ENCODE measurements around the gene BTBD3. TPM values are rescaled to one million over a fixed set of nuclear protein-coding genes. Genes with fewer than 3 reads are reported as not detected.

Gene BTBD3
- total RNA-seq, result 1 to 10 TPM in 1 of 2 experiments, under 1 TPM in 1; 0.93 to 1.2 TPM

DNA sequence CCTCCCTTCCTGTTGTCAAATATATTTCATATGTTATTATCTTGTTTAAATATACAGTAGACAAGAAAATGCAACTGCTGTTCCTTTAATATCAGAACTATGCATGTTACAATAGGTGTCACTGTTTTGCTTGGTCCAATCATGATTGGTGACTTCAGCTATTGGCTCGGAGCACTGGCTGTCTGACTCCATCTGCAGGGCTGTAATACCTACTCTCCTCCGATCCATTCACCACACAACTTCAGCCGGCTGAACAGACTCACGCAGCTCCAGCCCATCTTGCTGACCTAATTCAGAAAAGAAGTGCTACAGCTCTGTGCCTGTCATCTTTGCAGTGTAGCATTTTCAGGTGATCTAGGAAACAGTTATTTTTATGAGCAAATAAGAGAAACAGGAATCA, at the start of gene BTBD3:
Gene BTBD3, plus strand, starts transcription at position 231 of the 400 bp plus-strand sequence. CDS start 383 bp downstream, outside the sequence.
- no peak for DNase-seq
- H3K9me3 Mint-ChIP-seq, result no peaks in the 10 kb centered on the region
- ChIA-PET CTCF (no interaction called here), POLR2A (no interaction called here)
- H3K36me3 Mint-ChIP-seq (ENCODE audit: low read depth), result no peaks in the 10 kb centered on the region
- H3K27me3 Mint-ChIP-seq, result no peaks in the 10 kb centered on the region
- no peaks in the 10 kb centered on the region for H3K4me1 Mint-ChIP-seq
- no peak within 1 kb of the TSS for H3K4me3 Mint-ChIP-seq
- H3K27ac Mint-ChIP-seq, result no peak within 1 kb of the TSS

DNA sequence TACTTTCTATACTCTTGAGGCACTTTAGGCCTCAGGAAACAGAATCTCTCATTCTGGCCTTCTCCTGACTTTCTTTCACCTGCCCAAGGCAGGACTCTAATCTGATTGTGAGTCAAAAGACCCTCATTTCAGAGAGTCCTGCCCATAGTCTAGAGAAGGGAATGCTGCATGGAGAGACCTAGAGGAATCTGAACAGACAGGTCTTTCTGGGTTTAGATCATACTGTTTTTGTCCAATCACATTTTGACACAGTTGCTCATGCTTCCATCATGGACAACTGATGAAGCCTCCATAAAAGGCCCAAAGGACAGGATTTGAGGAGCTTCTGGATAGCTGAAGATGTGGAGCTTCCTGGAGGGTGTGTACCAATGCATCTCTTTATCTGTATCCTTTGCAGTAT, 48.1 kb upstream of the BTBD3 start:
- H3K4me3 Mint-ChIP-seq, result no peak overlapping the region
- POLR2A ChIA-PET, result no interaction called here
- no peaks in the 10 kb centered on the region for H3K36me3 Mint-ChIP-seq (ENCODE audit: low read depth)
- CTCF ChIA-PET, result no interaction called here
- peaks cover 10% of the 10 kb centered on the region for H3K9me3 Mint-ChIP-seq
- DNase-seq, result no peak
- H3K27me3 Mint-ChIP-seq, result no peaks in the 10 kb centered on the region
- H3K27ac Mint-ChIP-seq, result no peak overlapping the region
- no peaks in the 10 kb centered on the region for H3K4me1 Mint-ChIP-seq

DNA sequence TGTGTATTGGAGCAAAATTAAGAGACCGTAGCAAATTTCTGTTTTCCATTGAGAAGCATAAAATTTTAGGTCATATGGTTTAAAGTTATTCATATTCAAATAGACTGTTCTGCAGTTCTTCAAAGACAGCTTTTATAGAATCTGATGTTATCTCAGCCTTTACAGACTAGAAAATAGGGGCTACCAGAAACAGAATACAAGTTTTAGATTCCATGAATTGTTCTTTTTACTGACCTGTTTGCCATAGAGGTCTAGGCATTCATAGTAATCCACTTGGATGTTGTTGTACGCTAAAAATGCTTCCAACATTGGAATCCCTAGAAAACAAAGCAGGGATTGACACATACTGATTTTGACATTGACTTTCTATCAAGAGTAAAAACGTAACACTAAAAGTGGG, 47.3 kb upstream of the BTBD3 start:
- H3K9me3 Mint-ChIP-seq, result peaks cover 6% of the 10 kb centered on the region
- no peaks in the 10 kb centered on the region for H3K4me1 Mint-ChIP-seq
- DNase-seq, result no peak
- no peaks in the 10 kb centered on the region for H3K36me3 Mint-ChIP-seq (ENCODE audit: low read depth)
- ChIA-PET CTCF (no interaction called here), POLR2A (no interaction called here)
- H3K4me3 Mint-ChIP-seq, result no peak overlapping the region
- H3K27me3 Mint-ChIP-seq, result no peaks in the 10 kb centered on the region
- no peak overlapping the region for H3K27ac Mint-ChIP-seq

DNA sequence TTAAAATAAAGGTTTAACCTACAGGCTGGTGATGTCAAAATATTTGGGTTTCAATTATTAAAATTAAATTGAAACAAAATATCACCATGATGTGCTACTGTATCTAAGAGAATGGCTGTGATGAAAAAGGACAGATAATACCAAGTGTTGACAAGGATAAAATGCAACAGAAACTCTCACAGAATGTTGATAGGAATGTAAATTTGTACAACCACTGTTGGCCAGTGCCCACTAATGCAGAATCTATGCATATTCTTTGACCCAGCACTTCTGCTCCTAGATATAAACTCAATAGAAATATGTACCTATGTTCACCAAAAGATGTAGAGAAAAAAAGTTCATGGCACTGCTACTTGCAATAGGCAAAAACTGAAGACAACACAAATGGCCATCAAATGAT, 41.1 kb upstream of the BTBD3 start:
- Mint-ChIP-seq H3K27me3 (no peaks in the 10 kb centered on the region), H3K27ac (no peak overlapping the region), H3K4me3 (no peak overlapping the region), H3K9me3 (peaks cover 10% of the 10 kb centered on the region), H3K4me1 (no peaks in the 10 kb centered on the region), H3K36me3 (ENCODE audit: low read depth) (no peaks in the 10 kb centered on the region)
- no peak for DNase-seq
- ChIA-PET CTCF (no interaction called here), POLR2A (no interaction called here)

DNA sequence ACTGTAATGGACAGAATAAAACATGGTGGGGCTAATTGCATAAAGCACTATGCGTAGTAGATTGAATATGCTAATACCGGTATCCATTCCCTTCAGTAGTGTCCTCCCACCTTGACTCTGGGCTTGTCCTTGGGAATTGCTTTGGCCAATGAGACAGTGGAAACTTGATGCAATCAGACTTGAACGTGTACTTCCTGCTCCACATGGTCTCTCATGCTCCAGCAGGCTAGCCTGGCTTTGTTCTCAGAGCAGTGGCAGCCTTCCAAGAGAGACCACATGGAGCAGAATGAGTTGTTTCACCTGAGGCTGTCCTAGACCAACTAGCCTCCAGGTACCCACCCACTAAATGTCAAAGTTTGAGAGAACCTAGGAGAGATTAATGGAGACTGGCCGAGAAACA, 37.0 kb upstream of the BTBD3 start:
- H3K4me3 Mint-ChIP-seq, result no peak overlapping the region
- no peak overlapping the region for H3K27ac Mint-ChIP-seq
- H3K4me1 Mint-ChIP-seq, result no peaks in the 10 kb centered on the region
- ChIA-PET CTCF (no interaction called here), POLR2A (no interaction called here)
- no peak for DNase-seq
- H3K27me3 Mint-ChIP-seq, result no peaks in the 10 kb centered on the region
- peaks cover 8% of the 10 kb centered on the region for H3K9me3 Mint-ChIP-seq
- no peaks in the 10 kb centered on the region for H3K36me3 Mint-ChIP-seq (ENCODE audit: low read depth)

DNA sequence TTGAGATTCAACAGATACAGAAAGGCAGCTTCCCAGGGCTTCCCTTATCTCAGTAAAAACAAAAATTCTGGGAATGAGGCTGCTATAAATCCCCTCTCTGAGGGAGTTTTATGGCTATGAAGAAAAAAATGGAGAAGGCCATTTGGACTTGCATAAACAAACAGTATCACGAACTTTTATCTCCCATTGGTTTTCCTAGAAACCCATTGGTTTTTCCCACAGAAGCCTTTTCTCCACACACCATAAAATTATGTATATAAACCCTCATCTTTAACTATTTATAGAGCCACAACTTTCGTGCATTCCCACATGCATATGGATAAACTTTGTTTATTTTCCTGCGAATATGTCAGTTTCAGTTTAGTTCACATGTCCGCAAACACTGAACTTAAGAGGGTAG, 36.2 kb upstream of the BTBD3 start:
- Mint-ChIP-seq H3K36me3 (ENCODE audit: low read depth) (no peaks in the 10 kb centered on the region), H3K4me3 (no peak overlapping the region), H3K4me1 (no peaks in the 10 kb centered on the region), H3K27ac (no peak overlapping the region), H3K27me3 (no peaks in the 10 kb centered on the region), H3K9me3 (peaks cover 8% of the 10 kb centered on the region)
- POLR2A ChIA-PET, result no interaction called here
- DNase-seq, result no peak
- CTCF ChIA-PET, result no interaction called here

DNA sequence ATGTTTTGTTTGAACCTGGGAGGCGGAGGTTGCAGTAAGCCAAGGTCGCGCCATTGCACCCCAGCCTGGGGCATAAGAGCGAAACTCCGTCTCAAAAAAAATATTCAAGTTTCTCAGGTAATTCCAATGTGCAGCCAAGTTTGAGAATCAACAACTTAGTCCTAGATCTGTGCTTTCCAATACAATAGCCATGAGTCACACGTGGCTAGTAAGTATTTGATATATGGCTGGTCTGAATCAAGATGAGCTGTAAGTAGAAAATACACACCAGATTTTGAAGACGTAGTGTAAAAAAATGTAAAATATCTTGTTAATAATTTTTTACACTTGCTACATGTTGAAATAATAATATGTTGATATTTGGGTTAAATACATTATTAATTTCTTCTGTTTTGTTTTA, 35.0 kb upstream of the BTBD3 start:
- Mint-ChIP-seq H3K36me3 (ENCODE audit: low read depth) (no peaks in the 10 kb centered on the region), H3K27me3 (no peaks in the 10 kb centered on the region), H3K4me3 (no peak overlapping the region), H3K9me3 (peaks cover 4% of the 10 kb centered on the region), H3K4me1 (no peaks in the 10 kb centered on the region), H3K27ac (no peak overlapping the region)
- POLR2A ChIA-PET, result no interaction called here
- CTCF ChIA-PET, result no interaction called here
- no peak for DNase-seq

DNA sequence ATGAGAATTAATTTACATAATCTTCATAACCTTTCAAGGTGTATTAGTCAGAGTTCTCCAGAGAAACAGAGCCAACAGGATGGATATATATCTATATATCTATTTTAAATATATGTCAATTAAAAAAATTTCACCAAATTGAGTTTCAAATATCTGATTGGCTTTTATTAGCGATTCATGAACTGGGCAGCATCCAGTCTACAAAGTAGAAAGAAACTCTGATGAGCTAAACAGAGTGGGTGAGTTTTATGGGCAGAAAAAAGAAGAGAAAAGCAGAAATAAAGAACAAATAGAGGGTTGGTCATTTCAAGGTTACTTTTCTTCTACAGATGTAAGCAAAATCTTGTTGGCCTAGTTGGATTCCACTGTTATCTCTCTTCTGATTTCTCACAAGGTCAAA, 29.0 kb upstream of the BTBD3 start:
- CTCF ChIA-PET, result no interaction called here
- Mint-ChIP-seq H3K4me3 (no peak overlapping the region), H3K4me1 (peaks cover 14% of the 10 kb centered on the region), H3K27me3 (peaks cover 29% of the 10 kb centered on the region), H3K27ac (no peak overlapping the region), H3K9me3 (peaks cover under 1% of the 10 kb centered on the region), H3K36me3 (ENCODE audit: low read depth) (no peaks in the 10 kb centered on the region)
- POLR2A ChIA-PET, result no interaction called here
- DNase-seq, result no peak

DNA sequence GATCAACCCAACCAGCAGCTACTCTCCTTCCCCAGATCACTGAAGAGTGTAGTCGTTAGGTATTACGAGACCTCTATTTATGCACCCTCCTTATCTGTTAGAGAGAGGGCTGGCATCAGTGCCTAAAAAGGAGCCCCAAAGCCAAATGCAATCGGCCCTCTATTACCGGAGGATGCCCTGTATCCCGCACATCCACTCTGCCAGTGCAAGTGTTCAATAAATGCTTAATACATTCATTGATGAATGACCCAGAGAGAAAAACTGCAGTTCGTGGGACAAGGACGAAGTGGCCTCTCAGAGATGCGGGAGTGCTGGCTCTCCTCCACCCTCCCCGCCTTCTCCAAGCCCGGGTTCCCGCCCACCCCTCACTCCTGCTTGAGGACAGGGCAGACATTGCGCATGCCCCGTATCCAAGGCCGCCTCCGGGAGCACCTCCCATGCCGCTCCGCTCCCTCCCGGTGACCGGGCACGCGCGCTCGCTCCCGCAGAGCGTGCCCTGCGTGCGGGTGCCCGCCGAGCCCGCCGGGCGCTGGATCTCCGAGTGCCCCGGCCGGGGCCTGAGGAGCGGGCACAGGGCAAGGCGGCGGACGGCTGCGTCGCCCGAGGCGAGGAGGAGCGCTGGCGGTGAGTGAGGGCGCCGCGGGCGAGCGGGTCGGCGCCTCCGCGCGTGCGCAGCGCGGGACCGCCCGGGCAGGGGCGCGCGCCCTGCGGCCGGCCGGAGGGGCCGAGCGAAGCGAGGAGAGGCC, 27.2 kb upstream of the BTBD3 start:
- Mint-ChIP-seq H3K36me3 (ENCODE audit: low read depth) (no peaks in the 10 kb centered on the region), H3K4me1 (peaks cover 14% of the 10 kb centered on the region), H3K9me3 (no peaks in the 10 kb centered on the region), H3K27ac (no peak overlapping the region), H3K27me3 (peaks cover 29% of the 10 kb centered on the region), H3K4me3 (peak overlapping the region; percentile 62)
- DNase-seq, result peak; percentile 23
- POLR2A ChIA-PET, result no interaction called here
- CTCF ChIA-PET, result no interaction called here

DNA sequence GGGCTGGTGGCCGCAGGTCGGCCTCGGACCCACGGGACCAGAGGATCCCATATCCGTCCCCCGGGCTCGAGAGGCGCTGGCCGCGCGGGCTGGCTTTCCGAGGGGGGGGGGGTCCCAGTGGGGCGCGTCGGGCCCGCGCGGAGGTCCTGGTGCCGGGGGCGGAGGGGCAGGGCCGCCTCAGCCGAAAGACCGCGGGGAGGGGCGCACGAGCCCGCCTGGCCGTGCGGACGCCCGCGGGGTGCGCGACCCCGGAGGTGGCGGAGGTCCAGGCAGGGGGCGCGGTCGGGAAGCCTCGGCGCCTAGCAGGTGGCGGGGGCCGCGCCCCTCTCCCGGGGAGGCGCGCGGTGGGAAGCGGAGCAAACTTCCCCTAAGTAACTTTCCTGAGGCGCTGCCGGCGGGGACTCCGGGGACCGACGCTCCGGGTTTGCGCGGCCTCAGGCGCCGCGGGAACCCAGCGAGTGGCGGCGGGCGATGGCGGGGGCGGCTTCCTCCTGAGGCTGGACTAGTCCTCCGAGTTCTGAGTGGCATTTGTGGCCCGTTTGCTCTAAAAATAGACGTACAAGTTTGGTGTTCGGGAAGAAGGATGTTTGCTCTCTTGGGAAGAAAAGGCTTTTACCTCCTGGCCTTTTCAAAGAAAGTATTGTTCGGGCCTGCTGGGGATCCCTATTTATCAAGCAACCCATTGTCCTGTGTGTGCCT, 26.5 kb upstream of the BTBD3 start:
- POLR2A ChIA-PET, result no interaction called here
- H3K27me3 Mint-ChIP-seq, result peaks cover 29% of the 10 kb centered on the region
- DNase-seq, result no peak
- H3K4me1 Mint-ChIP-seq, result peaks cover 14% of the 10 kb centered on the region
- no peaks in the 10 kb centered on the region for H3K9me3 Mint-ChIP-seq
- no peak overlapping the region for H3K27ac Mint-ChIP-seq
- CTCF ChIA-PET, result no interaction called here
- H3K4me3 Mint-ChIP-seq, result peak overlapping the region; percentile 38
- no peaks in the 10 kb centered on the region for H3K36me3 Mint-ChIP-seq (ENCODE audit: low read depth)

DNA sequence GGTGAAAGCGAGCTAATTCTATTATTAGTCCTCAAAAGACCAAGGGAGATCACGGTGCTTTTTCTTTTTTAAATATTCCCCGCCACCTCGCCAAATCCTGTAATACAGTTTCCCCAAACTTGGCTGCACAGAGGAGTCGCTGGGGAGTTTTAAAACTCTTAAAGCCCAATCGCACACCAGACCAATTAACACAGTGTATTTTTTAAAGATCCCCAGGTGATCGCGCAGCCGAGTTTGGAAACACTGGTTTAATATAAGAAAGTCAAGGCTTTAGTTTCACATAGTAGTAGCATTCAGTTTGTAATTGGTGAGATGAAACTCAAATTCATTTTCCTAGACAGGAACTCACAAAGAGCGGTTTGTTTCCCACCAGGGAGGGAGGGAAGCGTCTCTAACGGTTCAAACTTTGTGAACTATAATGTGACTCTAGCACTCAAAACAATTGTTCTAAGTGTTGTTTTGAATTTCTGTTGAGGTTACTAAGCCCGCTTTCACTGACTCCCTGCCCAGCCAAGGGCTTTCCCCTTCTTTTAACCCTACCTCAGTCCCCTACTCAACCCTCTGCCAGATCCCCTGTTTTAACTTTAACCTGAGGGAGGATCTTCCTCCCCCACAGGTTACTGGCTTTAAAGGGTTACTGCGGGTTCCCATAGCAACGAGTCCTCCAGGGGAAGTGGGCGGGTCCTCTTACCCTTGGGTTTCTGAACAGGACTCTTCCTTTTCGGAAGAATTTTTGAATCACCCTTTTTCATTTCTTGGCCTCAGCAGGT, 25.7 kb upstream of the BTBD3 start:
- H3K27ac Mint-ChIP-seq, result no peak overlapping the region
- CTCF ChIA-PET, result no interaction called here
- H3K9me3 Mint-ChIP-seq, result no peaks in the 10 kb centered on the region
- no peaks in the 10 kb centered on the region for H3K36me3 Mint-ChIP-seq (ENCODE audit: low read depth)
- DNase-seq, result peak; percentile 19
- peaks cover 29% of the 10 kb centered on the region for H3K27me3 Mint-ChIP-seq
- peak overlapping the region; percentile 38 for H3K4me3 Mint-ChIP-seq
- POLR2A ChIA-PET, result no interaction called here
- peaks cover 14% of the 10 kb centered on the region for H3K4me1 Mint-ChIP-seq

DNA sequence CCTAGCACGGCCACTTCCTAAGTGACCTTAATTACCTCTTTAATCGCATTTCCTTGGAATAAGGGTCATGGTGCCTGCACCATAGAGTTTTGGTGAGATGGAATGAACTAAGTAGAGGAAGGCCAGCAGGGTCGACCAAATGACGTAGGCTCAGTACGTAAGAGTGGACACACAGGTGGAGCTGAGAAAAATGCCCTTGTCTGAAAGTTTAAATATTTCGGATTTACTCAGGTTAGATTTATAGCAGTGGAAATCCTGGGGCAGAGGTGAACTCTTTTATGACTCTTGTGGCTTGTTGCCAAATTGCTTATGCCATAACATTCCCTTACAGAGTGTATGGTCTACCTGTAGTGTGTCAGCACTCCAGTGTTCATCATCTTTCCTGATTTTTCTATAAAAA, 23.6 kb upstream of the BTBD3 start:
- DNase-seq, result no peak
- Mint-ChIP-seq H3K36me3 (ENCODE audit: low read depth) (no peaks in the 10 kb centered on the region), H3K4me1 (peaks cover 14% of the 10 kb centered on the region), H3K9me3 (no peaks in the 10 kb centered on the region), H3K4me3 (no peak overlapping the region), H3K27me3 (peaks cover 27% of the 10 kb centered on the region), H3K27ac (no peak overlapping the region)
- ChIA-PET CTCF (no interaction called here), POLR2A (no interaction called here)

DNA sequence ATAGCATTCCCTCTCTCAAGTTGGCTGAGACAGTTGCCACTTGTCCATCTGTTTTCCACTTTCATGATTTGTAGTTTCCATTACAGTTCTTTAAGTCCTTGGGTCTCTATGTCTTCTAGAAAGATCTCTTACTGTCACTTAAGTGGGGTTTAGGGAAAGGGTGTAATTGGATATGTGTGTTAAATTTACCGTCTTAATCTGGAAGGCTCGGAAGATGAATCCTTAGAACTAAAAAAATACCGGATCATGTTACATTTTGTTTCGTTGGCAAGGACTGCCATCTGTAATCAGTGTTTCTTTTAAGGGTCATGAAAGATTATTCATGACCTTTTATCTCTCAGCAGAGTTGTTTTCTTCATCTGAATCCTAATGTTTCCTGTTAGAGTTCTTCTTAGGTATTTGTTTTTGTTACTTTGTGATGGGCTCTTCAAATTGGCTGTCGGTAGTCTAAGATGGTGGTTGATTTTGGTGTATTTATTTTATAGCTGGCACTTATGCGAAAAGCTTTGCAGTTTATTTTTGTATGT, 21.8 kb upstream of the BTBD3 start:
- no peak for DNase-seq
- Mint-ChIP-seq H3K9me3 (peaks cover 4% of the 10 kb centered on the region), H3K27ac (no peak overlapping the region), H3K27me3 (peaks cover 12% of the 10 kb centered on the region), H3K4me1 (peaks cover 11% of the 10 kb centered on the region), H3K36me3 (ENCODE audit: low read depth) (no peaks in the 10 kb centered on the region), H3K4me3 (no peak overlapping the region)
- CTCF ChIA-PET, result no interaction called here
- POLR2A ChIA-PET, result no interaction called here

All from activated CD4-positive, alpha-beta memory T cell treated with anti-CD3 and anti-CD28 coated beads, Interleukin-2, amount 10 ng/mL, durations not matched to agents 7 days and 5 days (primary cell).